Uterus (tissue), 2 donors: Measurements from ENCODE around the gene UBASH3B.

ENCODE experiments used
- POLR2A ChIP-seq, 2 donors: fragments of 450-650 bp; IDR thresholded peaks; one replicate each; pipeline ENCODE4 v1.6.1; 2016; ENCODE audit warnings: antibody characterized with exemption in 2 of 2, mild to moderate bottlenecking in 1 of 2, moderate library complexity in 1 of 2
- TF ChIP-seq, protein P1 (sequence below), 4 experiments: fragments of 200-600 bp in 2 of 4; fragments of 450-650 bp in 2 of 4; sonication (generic) in 2 of 4; IDR thresholded peaks; one replicate each; pipeline ENCODE4 v1.5.1; 2016 to 2019; ENCODE audit warnings: antibody characterized with exemption in 4 of 4, mild to moderate bottlenecking in 2 of 4, moderate library complexity in 1 of 4

DNA sequence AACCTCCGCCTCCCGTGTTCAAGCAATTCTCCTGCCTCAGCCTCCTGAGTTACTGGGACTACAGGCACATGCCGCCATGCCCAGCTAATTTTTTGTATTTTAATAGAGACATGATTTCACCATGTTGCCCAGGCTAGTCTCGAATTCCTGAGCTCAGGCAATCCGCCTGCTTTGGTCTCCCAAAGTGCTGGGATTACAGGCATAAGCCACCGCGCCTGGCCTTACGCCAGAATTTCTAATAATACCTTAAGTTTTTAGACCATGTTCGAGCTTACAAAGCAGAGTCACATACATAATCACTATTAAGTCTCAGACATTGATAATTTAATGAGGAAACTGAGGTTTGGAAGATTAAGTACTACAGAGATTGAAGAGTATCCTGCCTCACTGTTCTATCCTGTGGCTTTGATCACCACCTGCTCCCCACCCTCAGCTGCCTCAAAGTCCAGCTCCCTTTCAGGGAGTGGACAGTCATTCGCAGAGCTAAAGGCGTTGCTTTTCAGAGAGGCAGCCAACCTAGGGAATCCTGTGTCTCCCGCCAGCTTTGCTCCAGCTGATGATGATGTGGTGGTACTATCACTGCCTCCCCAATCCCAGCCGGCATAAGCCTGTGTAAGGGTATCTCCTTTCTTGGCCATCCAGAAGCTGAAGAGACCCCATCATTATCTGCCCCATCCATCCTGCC is 7.7 kb downstream of the UBASH3B start:
- TF ChIP-seq, protein P1, sequence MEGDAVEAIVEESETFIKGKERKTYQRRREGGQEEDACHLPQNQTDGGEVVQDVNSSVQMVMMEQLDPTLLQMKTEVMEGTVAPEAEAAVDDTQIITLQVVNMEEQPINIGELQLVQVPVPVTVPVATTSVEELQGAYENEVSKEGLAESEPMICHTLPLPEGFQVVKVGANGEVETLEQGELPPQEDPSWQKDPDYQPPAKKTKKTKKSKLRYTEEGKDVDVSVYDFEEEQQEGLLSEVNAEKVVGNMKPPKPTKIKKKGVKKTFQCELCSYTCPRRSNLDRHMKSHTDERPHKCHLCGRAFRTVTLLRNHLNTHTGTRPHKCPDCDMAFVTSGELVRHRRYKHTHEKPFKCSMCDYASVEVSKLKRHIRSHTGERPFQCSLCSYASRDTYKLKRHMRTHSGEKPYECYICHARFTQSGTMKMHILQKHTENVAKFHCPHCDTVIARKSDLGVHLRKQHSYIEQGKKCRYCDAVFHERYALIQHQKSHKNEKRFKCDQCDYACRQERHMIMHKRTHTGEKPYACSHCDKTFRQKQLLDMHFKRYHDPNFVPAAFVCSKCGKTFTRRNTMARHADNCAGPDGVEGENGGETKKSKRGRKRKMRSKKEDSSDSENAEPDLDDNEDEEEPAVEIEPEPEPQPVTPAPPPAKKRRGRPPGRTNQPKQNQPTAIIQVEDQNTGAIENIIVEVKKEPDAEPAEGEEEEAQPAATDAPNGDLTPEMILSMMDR (IDR thresholded peaks at IDR 0.05) = no peak
- TF ChIP-seq POLR2A (IDR thresholded peaks at IDR 0.05) = no peak
